ENCODE data around the gene STIMATE. TPM values are rescaled to one million over a fixed set of nuclear protein-coding genes. Genes with fewer than 3 reads are reported as not detected.

Gene STIMATE
- total RNA-seq, 2 donors from 2014 or later: 20.3 to 23.7 TPM

- 88 to 98% methylated on average over 7 to 10 of the region's 10 CpGs for WGBS, 2 experiments (ENCODE audit: insufficient coverage in 1 of 2, insufficient read length in 1 of 2)
- Mint-ChIP-seq H3K4me1 (peaks cover 1% of the 10 kb centered on the region), H3K27ac (no peak overlapping the region)
These were observed 80.7 kb downstream of the STIMATE start for GRCh38 chr3:52816654-52817053.

GRCh38 chr3:52816199-52816598, 81.1 kb downstream of the STIMATE start:
- H3K27ac ChIP-seq (ENCODE audit: low read depth, low read length): no peak overlapping the region
- whole genome bisulfite sequencing, 2 experiments (ENCODE audit: insufficient coverage in 1 of 2, insufficient read length in 1 of 2): 93 to 100% methylated on average over 3 to 6 of the region's 6 CpGs
- no peaks in the 10 kb centered on the region for H3K36me3 ChIP-seq (ENCODE audit: control insufficient read depth, insufficient read depth, low read length)
- H3K4me1 ChIP-seq (ENCODE audit: control insufficient read depth, insufficient read depth, low read length): peaks cover 3% of the 10 kb centered on the region
- H3K27me3 Mint-ChIP-seq (ENCODE audit: insufficient read depth): peaks cover 2% of the 10 kb centered on the region
- H3K4me3 ChIP-seq (ENCODE audit: low read length): no peak overlapping the region
- TF ChIP-seq CTCF (conservative IDR thresholded peaks at IDR 0.05): no peak
- no peak overlapping the region for H3K4me3 Mint-ChIP-seq
- H3K4me1 Mint-ChIP-seq: peaks cover 1% of the 10 kb centered on the region
- no peaks in the 10 kb centered on the region for H3K36me3 Mint-ChIP-seq (ENCODE audit: low read depth)
- no peak overlapping the region for H3K9ac ChIP-seq (ENCODE audit: extremely low read depth, low read length, poor library complexity, severe bottlenecking)
- H3K9me3 ChIP-seq (ENCODE audit: control insufficient read depth, low read length): no peaks in the 10 kb centered on the region
- no peaks in the 10 kb centered on the region for H3K9me3 Mint-ChIP-seq
- DNase-seq: no peak
- no peaks in the 10 kb centered on the region for H3K27me3 ChIP-seq (ENCODE audit: control insufficient read depth, insufficient read depth, low read length, poor library complexity, severe bottlenecking)
- no peak overlapping the region for H3K27ac Mint-ChIP-seq

More at GRCh38 chr3:52816654-52817053, 80.7 kb downstream of the STIMATE start:
- DNase-seq: no peak
- Mint-ChIP-seq H3K4me3 (no peak overlapping the region), H3K36me3 (ENCODE audit: low read depth) (no peaks in the 10 kb centered on the region), H3K27me3 (ENCODE audit: insufficient read depth) (peaks cover 2% of the 10 kb centered on the region), H3K9me3 (no peaks in the 10 kb centered on the region)
- Histone ChIP-seq H3K4me3 (ENCODE audit: low read length) (no peak overlapping the region), H3K9ac (ENCODE audit: extremely low read depth, low read length, poor library complexity, severe bottlenecking) (no peak overlapping the region), H3K4me1 (ENCODE audit: control insufficient read depth, insufficient read depth, low read length) (peaks cover 3% of the 10 kb centered on the region), H3K9me3 (ENCODE audit: control insufficient read depth, low read length) (no peaks in the 10 kb centered on the region), H3K27ac (ENCODE audit: low read depth, low read length) (no peak overlapping the region), H3K27me3 (ENCODE audit: control insufficient read depth, insufficient read depth, low read length, poor library complexity, severe bottlenecking) (no peaks in the 10 kb centered on the region), H3K36me3 (ENCODE audit: control insufficient read depth, insufficient read depth, low read length) (no peaks in the 10 kb centered on the region)
- no peak for TF ChIP-seq CTCF (conservative IDR thresholded peaks at IDR 0.05)

GRCh38 chr3:52813810-52814209, 83.5 kb downstream of the STIMATE start:
- Histone ChIP-seq H3K4me3 (ENCODE audit: low read length) (no peak overlapping the region), H3K36me3 (ENCODE audit: control insufficient read depth, insufficient read depth, low read length) (no peaks in the 10 kb centered on the region), H3K27me3 (ENCODE audit: control insufficient read depth, insufficient read depth, low read length, poor library complexity, severe bottlenecking) (no peaks in the 10 kb centered on the region), H3K9me3 (ENCODE audit: control insufficient read depth, low read length) (no peaks in the 10 kb centered on the region), H3K27ac (ENCODE audit: low read depth, low read length) (no peak overlapping the region), H3K9ac (ENCODE audit: extremely low read depth, low read length, poor library complexity, severe bottlenecking) (no peak overlapping the region), H3K4me1 (ENCODE audit: control insufficient read depth, insufficient read depth, low read length) (no peaks in the 10 kb centered on the region)
- no peak for DNase-seq
- H3K4me1 Mint-ChIP-seq: no peaks in the 10 kb centered on the region
- H3K4me3 Mint-ChIP-seq: no peak overlapping the region
- no peak for TF ChIP-seq CTCF (conservative IDR thresholded peaks at IDR 0.05)
- no peak overlapping the region for H3K27ac Mint-ChIP-seq
- WGBS, 2 experiments (ENCODE audit: insufficient coverage in 1 of 2, insufficient read length in 1 of 2): 83 to 88% methylated on average over 7 to 8 of the region's 8 CpGs
- no peaks in the 10 kb centered on the region for H3K36me3 Mint-ChIP-seq (ENCODE audit: low read depth)
- H3K27me3 Mint-ChIP-seq (ENCODE audit: insufficient read depth): peaks cover 10% of the 10 kb centered on the region
- H3K9me3 Mint-ChIP-seq: no peaks in the 10 kb centered on the region
